SK-N-SH (cell line): Measurements from ENCODE around the gene SLC12A6. TPM values are rescaled to one million over a fixed set of nuclear protein-coding genes. Genes with fewer than 3 reads are reported as not detected.
A peak's percentile ranks its signal among the peaks of the same experiment; 100 is the strongest.

Experiments
- CTCF ChIA-PET: fragments of 300-600, 350-600 bp; formaldehyde crosslinking; extraction: SDS; loops from one replicate; lab custom pipeline; 2021; lab: Yijun Ruan, JAX
- POLR2A ChIA-PET: fragments of 350-600 bp; sonication (Branson Sonifier 250); formaldehyde crosslinking; extraction: SDS; loops from one replicate; lab custom pipeline; 2020; ENCODE audit warnings: antibody characterized with exemption, inconsistent platforms; lab: Yijun Ruan, JAX
- DNase-seq: peaks from one replicate; pipeline ENCODE4 v3.0.0; 2012
- H2AFZ ChIP-seq: fragments of 200-600 bp; sonication (generic); 2 replicates; pipeline ENCODE4 v1.8.1; 2016; ENCODE audit warnings: antibody characterized with exemption, mild to moderate bottlenecking, low read depth
- H3F3A ChIP-seq: fragments of 200-600 bp; sonication (generic); replicated peaks from 2 replicates; pipeline ENCODE3; 2016; ENCODE audit warnings: antibody characterized with exemption, mild to moderate bottlenecking; ENCODE audit not compliant: insufficient read depth
- H3K27ac ChIP-seq, 2 experiments: fragments of 200-500 bp in 1 of 2; fragments of 200-600 bp in 1 of 2; sonication (Bioruptor generic) in 1 of 2; sonication (generic), shearing (Covaris generic) in 1 of 2; 2 replicates each; pipeline versions ENCODE4 v1.5.1 to v1.6.1; 2014 to 2016; ENCODE audit warnings: low read depth in 2 of 2, inconsistent platforms in 1 of 2, low read length in 1 of 2, mild to moderate bottlenecking in 1 of 2, mixed read lengths in 1 of 2
- H3K27me3 ChIP-seq: fragments of 200-600 bp; sonication (generic), shearing (Covaris generic); 2 replicates; pipeline ENCODE4 v1.6.1; 2016; ENCODE audit warnings: mixed run types; ENCODE audit not compliant: insufficient read depth
- H3K36me3 ChIP-seq, 2 experiments: fragments of 200-500 bp in 1 of 2; fragments of 200-600 bp in 1 of 2; sonication (Bioruptor generic) in 1 of 2; sonication (generic) in 1 of 2; replicated peaks in 1 of 2; 2 replicates each; pipeline versions ENCODE3 to v1.5.1; 2014 to 2016; ENCODE audit warnings: low read length in 1 of 2, mild to moderate bottlenecking in 1 of 2; ENCODE audit not compliant: insufficient read depth in 2 of 2, control insufficient read depth in 1 of 2
- H3K4me1 ChIP-seq, 2 experiments: fragments of 200-500 bp in 1 of 2; fragments of 200-600 bp in 1 of 2; sonication (Bioruptor generic) in 1 of 2; sonication (generic), shearing (Covaris generic) in 1 of 2; 2 replicates each; pipeline versions ENCODE4 v1.5.1 to v1.6.1; 2014 to 2016; ENCODE audit warnings: low read depth in 1 of 2, low read length in 1 of 2, mixed run types in 1 of 2; ENCODE audit not compliant: insufficient read depth in 2 of 2, control insufficient read depth in 1 of 2
- H3K4me2 ChIP-seq: fragments of 200-600 bp; sonication (generic), shearing (Covaris generic); 2 replicates; pipeline ENCODE4 v1.6.1; 2017; ENCODE audit warnings: mixed run types
- H3K4me3 ChIP-seq, 2 experiments: fragments of 200-500 bp in 1 of 2; fragments of 200-600 bp in 1 of 2; sonication (Bioruptor generic) in 1 of 2; sonication (generic), shearing (Covaris generic) in 1 of 2; 2 replicates each; pipeline versions ENCODE4 v1.5.1 to v1.8.1; 2014 to 2016; ENCODE audit warnings: low read depth in 2 of 2, inconsistent platforms in 1 of 2, low read length in 1 of 2, mild to moderate bottlenecking in 1 of 2, mixed read lengths in 1 of 2, moderate library complexity in 1 of 2
- H3K79me2 ChIP-seq: fragments of 200-600 bp; sonication (generic); 2 replicates; pipeline ENCODE4 v1.8.1; 2017; ENCODE audit warnings: mild to moderate bottlenecking; ENCODE audit not compliant: insufficient read depth
- H3K9ac ChIP-seq: fragments of 200-600 bp; sonication (generic); 2 replicates; pipeline ENCODE4 v1.6.1; 2017; ENCODE audit warnings: mixed run types
- H3K9me2 ChIP-seq: fragments of 200-600 bp; sonication (generic); 2 replicates; pipeline ENCODE4 v1.6.1; 2017; ENCODE audit warnings: mixed run types
- H3K9me3 ChIP-seq: fragments of 200-600 bp; sonication (generic); 2 replicates; pipeline ENCODE4 v1.6.1; 2017; ENCODE audit warnings: mixed run types, mild to moderate bottlenecking, moderate library complexity
- H4K20me1 ChIP-seq: fragments of 200-600 bp; sonication (generic); 2 replicates; pipeline ENCODE4 v1.6.1; 2017; ENCODE audit warnings: mild to moderate bottlenecking, mixed run types; ENCODE audit not compliant: insufficient read depth
- ELF1 ChIP-seq: IDR thresholded peaks from 2 replicates; pipeline ENCODE4 v1.4.0; 2012
- FOXJ3 ChIP-seq: sonication (generic); formaldehyde crosslinking; IDR thresholded peaks from 2 replicates; pipeline ENCODE4 v1.5.1; 2020; ENCODE audit warnings: mild to moderate bottlenecking, missing genetic modification reagents
- FOXM1 ChIP-seq: IDR thresholded peaks from 2 replicates; pipeline ENCODE4 v1.4.0; 2012; ENCODE audit warnings: low read depth, mild to moderate bottlenecking
- GABPA ChIP-seq: IDR thresholded peaks from 2 replicates; pipeline ENCODE4 v1.4.0; 2012; ENCODE audit warnings: low read depth, mild to moderate bottlenecking
- GATA2 ChIP-seq: sonication (generic); formaldehyde crosslinking; IDR thresholded peaks from 2 replicates; pipeline ENCODE4 v1.5.0; 2020; ENCODE audit warnings: mild to moderate bottlenecking, missing genetic modification reagents
- IRF3 ChIP-seq: fragments of 150-350 bp; IDR thresholded peaks from 2 replicates; pipeline ENCODE4 v1.6.1; 2016; ENCODE audit warnings: mild to moderate bottlenecking, low read depth, low read length
- JUND ChIP-seq: IDR thresholded peaks from 2 replicates; pipeline ENCODE4 v1.4.0; 2012
- MAX ChIP-seq: IDR thresholded peaks from 2 replicates; pipeline ENCODE4 v1.4.0; 2012; ENCODE audit warnings: low read depth
- MXI1 ChIP-seq: IDR thresholded peaks from 2 replicates; pipeline ENCODE4 v1.6.1; 2012; ENCODE audit warnings: mild to moderate bottlenecking, low read depth, low read length, improper control_type of control experiment
- NFIC ChIP-seq: IDR thresholded peaks from 2 replicates; pipeline ENCODE4 v1.4.0; 2012; ENCODE audit warnings: borderline replicate concordance
- NRF1 ChIP-seq: IDR thresholded peaks from 2 replicates; pipeline ENCODE4 v1.6.1; 2012; ENCODE audit warnings: low read depth, mild to moderate bottlenecking, low read length
- PBX3 ChIP-seq: IDR thresholded peaks from 2 replicates; pipeline ENCODE4; 2012
- POLR2AphosphoS5 ChIP-seq: IDR thresholded peaks from 2 replicates; pipeline ENCODE4 v1.6.1; 2012; ENCODE audit warnings: low read depth, low read length
- RAD21 ChIP-seq: IDR thresholded peaks from 2 replicates; pipeline ENCODE4 v1.6.1; 2012; ENCODE audit warnings: mild to moderate bottlenecking, low read length
- RCOR1 ChIP-seq: fragments of 150-350 bp; IDR thresholded peaks from 2 replicates; pipeline ENCODE4 v1.6.1; 2017; ENCODE audit warnings: antibody characterized with exemption, low read length
- RFX5 ChIP-seq: IDR thresholded peaks from 2 replicates; pipeline ENCODE4 v1.6.1; 2012; ENCODE audit warnings: mild to moderate bottlenecking, improper control_type of control experiment, low read length
- SIN3A ChIP-seq: IDR thresholded peaks from 2 replicates; pipeline ENCODE4 v1.6.1; 2012; ENCODE audit warnings: low read depth, mild to moderate bottlenecking, low read length, moderate library complexity, borderline replicate concordance
- SMC3 ChIP-seq: IDR thresholded peaks from 2 replicates; pipeline ENCODE4 v1.6.1; 2012; ENCODE audit warnings: low read depth, low read length, improper control_type of control experiment
- TCF12 ChIP-seq: IDR thresholded peaks from 2 replicates; pipeline ENCODE4 v1.4.0; 2012
- TEAD4 ChIP-seq: IDR thresholded peaks from 2 replicates; pipeline ENCODE4 v1.4.0; 2012; ENCODE audit warnings: mild to moderate bottlenecking, borderline replicate concordance; ENCODE audit not compliant: insufficient read depth
- YY1 ChIP-seq: IDR thresholded peaks from 2 replicates; pipeline ENCODE4 v1.4.0; 2012; ENCODE audit warnings: low read depth, mild to moderate bottlenecking
- ZBTB33 ChIP-seq: IDR thresholded peaks from 2 replicates; pipeline ENCODE4 v1.4.0; 2012; ENCODE audit warnings: low read depth, borderline replicate concordance
- WGBS: methylation state at CpG from one replicate; pipeline ENCODE4 v1.1.6; 2017; ENCODE audit warnings: low lambda C conversion rate; 5-methylcytosine and 5-hydroxymethylcytosine counted together
- polyA plus RNA-seq, 3 experiments: library from polyadenylated mRNA; depleted of rRNA; stranded (reverse); fragments of >200 nt; gene quantifications; 2 replicates each; pipeline ENCODE4 v1.2.3, GENCODE V29; 2012
- TF ChIP-seq, protein P1 (sequence below): IDR thresholded peaks from 2 replicates; pipeline ENCODE4 v1.4.0; 2012; ENCODE audit warnings: low read depth, borderline replicate concordance
- TF ChIP-seq, protein P2 (sequence below): fragments of 200-600 bp; sonication (generic); IDR thresholded peaks from 2 replicates; pipeline ENCODE4 v1.6.1; 2017; ENCODE audit warnings: antibody characterized with exemption, mild to moderate bottlenecking, moderate library complexity

The SLC12A6 gene
- polyA plus RNA-seq, 1 of the 3 experiments (the other 2 are of a cell fraction), result 7.7 TPM

DNA sequence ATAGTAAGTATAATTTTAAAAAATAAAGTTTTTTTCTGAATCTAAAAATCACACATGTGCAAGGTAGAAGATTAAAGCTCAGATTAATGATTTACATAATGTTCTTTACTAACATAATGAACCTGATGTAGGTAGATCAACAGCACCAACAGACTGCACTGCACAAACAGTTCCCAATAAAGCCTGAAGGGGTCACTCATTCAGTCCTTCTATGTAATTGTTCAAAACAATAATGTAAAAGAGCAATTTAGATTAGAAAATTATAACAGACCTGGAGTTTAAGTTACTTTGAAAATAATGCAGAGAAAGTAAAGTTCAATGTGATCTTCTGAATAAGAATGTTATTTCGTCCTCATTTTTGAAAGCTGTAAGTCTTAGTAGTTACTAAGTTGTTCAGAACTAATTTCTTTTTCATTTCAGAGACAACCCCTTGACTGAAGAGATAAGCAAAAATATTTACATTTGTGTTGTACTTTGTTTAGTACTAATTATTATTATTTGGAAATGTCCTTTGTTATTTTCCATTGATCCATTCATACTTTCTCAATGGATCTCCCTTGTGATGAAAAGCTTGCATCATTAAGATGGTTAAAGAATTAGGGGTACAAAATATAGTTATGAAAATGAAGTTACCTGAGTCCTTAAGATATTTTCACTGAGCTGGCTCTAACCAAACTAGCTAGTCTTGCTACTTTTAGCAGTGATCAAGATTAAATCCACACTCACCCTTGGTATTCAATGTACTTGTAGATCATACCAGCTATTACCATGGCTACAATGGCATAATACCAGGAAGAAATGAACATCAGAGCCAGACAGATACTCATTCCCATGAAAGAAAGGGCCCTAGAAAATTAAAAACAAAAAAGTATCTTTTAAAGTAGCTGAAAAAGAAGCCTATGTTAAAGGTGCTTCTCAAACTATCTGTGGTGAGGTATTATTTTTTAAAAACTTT is 95.9 kb downstream of the SLC12A6 start:
- peak; percentile 60 for DNase-seq
- no peaks in the 10 kb centered on the region for H4K20me1 ChIP-seq
- H3K4me1 ChIP-seq, result peaks cover 0 to 13% of the 10 kb centered on the region in 2 experiments; a peak in 2 of 4 replicates
- no peak overlapping the region for H2AFZ ChIP-seq
- H3K79me2 ChIP-seq, result no peaks in the 10 kb centered on the region
- no peaks in the 10 kb centered on the region for H3K27me3 ChIP-seq
- H3K4me3 ChIP-seq, result no peak overlapping the region
- H3K9ac ChIP-seq, result no peak overlapping the region
- no peak for TF ChIP-seq MAX
- TF ChIP-seq PBX3, result no peak
- no peak for TF ChIP-seq FOXM1
- TF ChIP-seq RCOR1, result no peak
- TF ChIP-seq RFX5, result no peak
- TF ChIP-seq MXI1, result no peak
- no peak for TF ChIP-seq NRF1
- no peak for TF ChIP-seq YY1
- TF ChIP-seq, protein P1, sequence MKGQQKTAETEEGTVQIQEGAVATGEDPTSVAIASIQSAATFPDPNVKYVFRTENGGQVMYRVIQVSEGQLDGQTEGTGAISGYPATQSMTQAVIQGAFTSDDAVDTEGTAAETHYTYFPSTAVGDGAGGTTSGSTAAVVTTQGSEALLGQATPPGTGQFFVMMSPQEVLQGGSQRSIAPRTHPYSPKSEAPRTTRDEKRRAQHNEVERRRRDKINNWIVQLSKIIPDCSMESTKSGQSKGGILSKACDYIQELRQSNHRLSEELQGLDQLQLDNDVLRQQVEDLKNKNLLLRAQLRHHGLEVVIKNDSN, result no peak
- TF ChIP-seq TCF12, result no peak
- no peak for TF ChIP-seq ELF1
- TF ChIP-seq POLR2AphosphoS5, result no peak
- TF ChIP-seq, protein P2, sequence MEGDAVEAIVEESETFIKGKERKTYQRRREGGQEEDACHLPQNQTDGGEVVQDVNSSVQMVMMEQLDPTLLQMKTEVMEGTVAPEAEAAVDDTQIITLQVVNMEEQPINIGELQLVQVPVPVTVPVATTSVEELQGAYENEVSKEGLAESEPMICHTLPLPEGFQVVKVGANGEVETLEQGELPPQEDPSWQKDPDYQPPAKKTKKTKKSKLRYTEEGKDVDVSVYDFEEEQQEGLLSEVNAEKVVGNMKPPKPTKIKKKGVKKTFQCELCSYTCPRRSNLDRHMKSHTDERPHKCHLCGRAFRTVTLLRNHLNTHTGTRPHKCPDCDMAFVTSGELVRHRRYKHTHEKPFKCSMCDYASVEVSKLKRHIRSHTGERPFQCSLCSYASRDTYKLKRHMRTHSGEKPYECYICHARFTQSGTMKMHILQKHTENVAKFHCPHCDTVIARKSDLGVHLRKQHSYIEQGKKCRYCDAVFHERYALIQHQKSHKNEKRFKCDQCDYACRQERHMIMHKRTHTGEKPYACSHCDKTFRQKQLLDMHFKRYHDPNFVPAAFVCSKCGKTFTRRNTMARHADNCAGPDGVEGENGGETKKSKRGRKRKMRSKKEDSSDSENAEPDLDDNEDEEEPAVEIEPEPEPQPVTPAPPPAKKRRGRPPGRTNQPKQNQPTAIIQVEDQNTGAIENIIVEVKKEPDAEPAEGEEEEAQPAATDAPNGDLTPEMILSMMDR, result peak; percentile 82
- peak; percentile 60 for TF ChIP-seq RAD21
- TF ChIP-seq NFIC, result no peak
- peak; percentile 35 for TF ChIP-seq SMC3
- no peak for TF ChIP-seq IRF3
- TF ChIP-seq FOXJ3 (CRISPR knock-in tag), result no peak
- no peak for TF ChIP-seq ZBTB33
- TF ChIP-seq TEAD4, result no peak
- TF ChIP-seq GABPA, result no peak
- TF ChIP-seq JUND, result no peak
- TF ChIP-seq GATA2 (CRISPR knock-in tag), result no peak
- no peak for TF ChIP-seq SIN3A
- POLR2A ChIA-PET, result no interaction called here
- peak overlapping the region in 1 of 2 experiments; percentile 97; a peak in 2 of 4 replicates for H3K27ac ChIP-seq
- no peaks in the 10 kb centered on the region for H3K9me3 ChIP-seq
- H3F3A ChIP-seq, result peaks cover 32% of the 10 kb centered on the region
- no peak overlapping the region for H3K4me2 ChIP-seq
- WGBS, result 44% methylated on average over 1 of the region's 1 CpG
- H3K36me3 ChIP-seq, result peaks cover 6 to 7% of the 10 kb centered on the region in 2 experiments
- CTCF ChIA-PET, result interaction anchor here (0.7 to 4.8 kb wide), 27 partner anchors 8 to 376 kb away, joined by 3 to 73 read pairs (median 5); partner anchors contain the start of genes EMC4, LPCAT4, NOP10 and NUTM1
- no peaks in the 10 kb centered on the region for H3K9me2 ChIP-seq
